H1 (cell line): ENCODE results near the gene USP35. TPM values are rescaled to one million over a fixed set of nuclear protein-coding genes. Genes with fewer than 3 reads are reported as not detected.
"Not testable (repeated sequence)": the region's sequence is repeated elsewhere in the genome, so short reads cannot be mapped to it uniquely, and the experiment has no call there.

ENCODE experiments used
- CTCF ChIA-PET: fragments of 300-600 bp; sonication (Branson Sonifier 250); formaldehyde crosslinking; loops from one replicate; lab custom pipeline; 2021; ENCODE audit not compliant: partially characterized antibody; lab: Charles Lee
- POLR2A ChIA-PET: fragments of 300-600 bp; sonication (Branson Sonifier 250); formaldehyde crosslinking; loops from one replicate; lab custom pipeline; 2021; ENCODE audit warnings: inconsistent platforms; ENCODE audit not compliant: partially characterized antibody; lab: Charles Lee
- DNase-seq, 2 experiments: peaks; one replicate each; pipeline versions ENCODE4 v3.0.0 to v3.0.0-alpha.2; 2010 to 2022; ENCODE audit warnings: low spot score in 2 of 2, low read depth in 1 of 2, mixed read lengths in 1 of 2
- FAIRE-seq: peaks from 2 replicates; lab custom pipeline; 2011; peaks lifted over from hg19 to GRCh38; lab: Jason Lieb, UNC
- H2AFZ ChIP-seq: 2 replicates; pipeline ENCODE4 v1.8.1; 2012; ENCODE audit warnings: low read length, inconsistent platforms
- H2AK5ac ChIP-seq: 2 replicates; pipeline ENCODE4 v1.6.1; 2013; ENCODE audit warnings: low read depth, low read length
- H2BK120ac ChIP-seq: replicated peaks from 2 replicates; pipeline ENCODE3; 2013; ENCODE audit warnings: low read depth, low read length, inconsistent platforms
- H2BK12ac ChIP-seq: 2 replicates; pipeline ENCODE4 v1.6.1; 2013; ENCODE audit warnings: low read depth, low read length
- H2BK15ac ChIP-seq: 2 replicates; pipeline ENCODE4 v1.6.1; 2013; ENCODE audit warnings: low read length
- H2BK20ac ChIP-seq: 2 replicates; pipeline ENCODE4 v1.6.1; 2013; ENCODE audit warnings: low read length
- H2BK5ac ChIP-seq: 2 replicates; pipeline ENCODE4 v1.6.1; 2013; ENCODE audit warnings: low read depth, low read length
- H3K14ac ChIP-seq: 2 replicates; pipeline ENCODE4 v1.6.1; 2013; ENCODE audit warnings: inconsistent platforms; ENCODE audit not compliant: insufficient read length
- H3K18ac ChIP-seq: 2 replicates; pipeline ENCODE4 v1.6.1; 2013; ENCODE audit warnings: low read length; ENCODE audit errors: extremely low read depth
- H3K23ac ChIP-seq: 2 replicates; pipeline ENCODE4 v1.6.1; 2013; ENCODE audit warnings: inconsistent platforms; ENCODE audit not compliant: insufficient read length
- H3K23me2 ChIP-seq: 2 replicates; pipeline ENCODE4 v1.6.1; 2013; ENCODE audit warnings: low read depth, low read length
- H3K27ac ChIP-seq: 2 replicates; pipeline ENCODE4 v1.6.1; 2011; ENCODE audit warnings: low read depth, low read length, inconsistent platforms
- H3K27me3 ChIP-seq, 4 experiments: replicated peaks in 1 of 4; 1 replicate in 1 of 4; 2 replicates in 3 of 4; pipeline versions ENCODE4 v1.6.1 to v1.8.1; 2011 to 2013; ENCODE audit warnings: low read length in 3 of 4, mild to moderate bottlenecking in 3 of 4, inconsistent platforms in 2 of 4, mixed read lengths in 2 of 4, moderate library complexity in 1 of 4; ENCODE audit not compliant: control insufficient read depth in 3 of 4, insufficient read depth in 3 of 4; ENCODE audit errors: extremely low read depth in 1 of 4
- H3K36me3 ChIP-seq, 4 experiments: 2 replicates each; pipeline versions ENCODE4 v1.6.1 to v1.8.1; 2011 to 2013; ENCODE audit warnings: mild to moderate bottlenecking in 4 of 4, low read length in 3 of 4, moderate library complexity in 2 of 4, control low read depth in 1 of 4, inconsistent platforms in 1 of 4; ENCODE audit not compliant: insufficient read depth in 4 of 4, control insufficient read depth in 2 of 4
- H3K4ac ChIP-seq: replicated peaks from 2 replicates; pipeline ENCODE3; 2013; ENCODE audit warnings: low read length, low read depth, mixed read lengths, inconsistent platforms; ENCODE audit not compliant: insufficient read length
- H3K4me1 ChIP-seq, 4 experiments: replicated peaks in 1 of 4; 1 replicate in 1 of 4; 2 replicates in 3 of 4; pipeline versions ENCODE4 v1.6.1 to v1.8.1; 2011 to 2013; ENCODE audit warnings: low read length in 3 of 4, inconsistent platforms in 2 of 4, mixed read lengths in 1 of 4; ENCODE audit not compliant: insufficient read depth in 4 of 4, control insufficient read depth in 3 of 4
- H3K4me2 ChIP-seq, 2 experiments: 2 replicates each; pipeline versions ENCODE4 v1.6.1 to v1.8.1; 2011 to 2013; ENCODE audit warnings: low read depth in 2 of 2, low read length in 2 of 2, control low read depth in 1 of 2, inconsistent platforms in 1 of 2, mild to moderate bottlenecking in 1 of 2; ENCODE audit not compliant: insufficient read depth in 1 of 2
- H3K4me3 ChIP-seq, 4 experiments: fragments of 200-600, 300-600 bp in 1 of 4; sonication (generic), shearing (Covaris generic), sonication (Bioruptor Twin) in 1 of 4; 2 replicates each; pipeline versions ENCODE4 v1.5.1 to v1.8.1; 2011 to 2016; ENCODE audit warnings: low read length in 4 of 4, low read depth in 3 of 4, control low read depth in 2 of 4, inconsistent platforms in 2 of 4, mild to moderate bottlenecking in 2 of 4, mixed read lengths in 1 of 4, moderate library complexity in 1 of 4; ENCODE audit not compliant: insufficient read depth in 2 of 4; ENCODE audit errors: extremely low read depth in 1 of 4
- H3K56ac ChIP-seq: replicated peaks from 2 replicates; pipeline ENCODE3; 2013; ENCODE audit warnings: low read depth, mild to moderate bottlenecking, mixed read lengths, low read length, inconsistent platforms; ENCODE audit not compliant: insufficient read length
- H3K79me1 ChIP-seq: 2 replicates; pipeline ENCODE4 v1.6.1; 2013; ENCODE audit warnings: low read depth, low read length, control low read depth
- H3K79me2 ChIP-seq, 2 experiments: 2 replicates each; pipeline versions ENCODE4 v1.6.1 to v1.8.1; 2012 to 2013; ENCODE audit warnings: low read length in 2 of 2, mild to moderate bottlenecking in 2 of 2, inconsistent platforms in 1 of 2; ENCODE audit not compliant: insufficient read depth in 2 of 2, control insufficient read depth in 1 of 2
- H3K9ac ChIP-seq, 4 experiments: replicated peaks in 1 of 4; 1 replicate in 1 of 4; 2 replicates in 3 of 4; pipeline versions ENCODE4 v1.6.1 to v1.8.1; 2011 to 2013; ENCODE audit warnings: low read depth in 3 of 4, low read length in 3 of 4, control low read depth in 2 of 4, mild to moderate bottlenecking in 2 of 4, moderate library complexity in 2 of 4, inconsistent platforms in 1 of 4; ENCODE audit errors: extremely low read depth in 1 of 4
- H3K9me3 ChIP-seq, 2 experiments: 2 replicates each; pipeline versions ENCODE4 v1.6.1 to v1.8.1; 2012 to 2013; ENCODE audit warnings: mild to moderate bottlenecking in 2 of 2, moderate library complexity in 2 of 2, control low read depth in 1 of 2, inconsistent platforms in 1 of 2, low read depth in 1 of 2, low read length in 1 of 2, mixed read lengths in 1 of 2; ENCODE audit not compliant: insufficient read depth in 2 of 2
- H4K20me1 ChIP-seq, 2 experiments: replicated peaks in 1 of 2; 2 replicates each; pipeline versions ENCODE3 to v1.8.1; 2011 to 2013; ENCODE audit warnings: inconsistent platforms in 2 of 2, low read length in 2 of 2, mild to moderate bottlenecking in 1 of 2; ENCODE audit not compliant: insufficient read depth in 2 of 2, control insufficient read depth in 1 of 2
- H4K5ac ChIP-seq: 2 replicates; pipeline ENCODE4 v1.6.1; 2013; ENCODE audit warnings: low read length, low read depth, mixed read lengths, inconsistent platforms; ENCODE audit not compliant: insufficient read length
- H4K8ac ChIP-seq: 2 replicates; pipeline ENCODE4 v1.8.0; 2013; ENCODE audit warnings: mild to moderate bottlenecking, moderate library complexity, low read length, inconsistent platforms; ENCODE audit not compliant: insufficient read depth; ENCODE audit errors: extremely low read depth
- H4K91ac ChIP-seq: replicated peaks from 2 replicates; pipeline ENCODE3; 2013; ENCODE audit warnings: low read length, mixed read lengths, inconsistent platforms; ENCODE audit not compliant: insufficient read length
- KDM4A ChIP-seq: IDR thresholded peaks from one replicate; pipeline ENCODE4 v1.7.1; 2012; ENCODE audit warnings: low read depth, mild to moderate bottlenecking, moderate library complexity, low read length, inconsistent platforms; ENCODE audit not compliant: severe bottlenecking
- RBBP5 ChIP-seq: IDR thresholded peaks from 2 replicates; pipeline ENCODE4 v1.7.1; 2012; ENCODE audit warnings: low read depth, mild to moderate bottlenecking, inconsistent platforms, low read length, moderate library complexity, borderline replicate concordance
- RNF2 ChIP-seq: fragments of 200-900, 300-1000 bp; sonication (generic); IDR thresholded peaks from 2 replicates; pipeline ENCODE4 v1.7.1; 2016; ENCODE audit warnings: borderline replicate concordance, low read depth, mild to moderate bottlenecking, antibody characterized with exemption, low read length; ENCODE audit not compliant: poor library complexity, severe bottlenecking; ENCODE audit errors: missing control alignments
- SIRT6 ChIP-seq: IDR thresholded peaks from one replicate; pipeline ENCODE4 v1.7.1; 2012; ENCODE audit warnings: low read length, inconsistent platforms
- TCF12 ChIP-seq: IDR thresholded peaks from 2 replicates; pipeline ENCODE4 v1.6.1; 2011; ENCODE audit warnings: low read depth, mild to moderate bottlenecking, low read length
- WGBS, 2 experiments: shearing (Covaris generic) in 1 of 2; methylation state at CpG; one replicate each; pipeline versions ENCODE4 v1.1.6 to v1.1.7; 2013 to 2015; ENCODE audit warnings: low lambda C conversion rate in 2 of 2, mixed read lengths in 2 of 2, inconsistent platforms in 1 of 2, low coverage in 1 of 2, missing lambda C conversion rate in 1 of 2; ENCODE audit not compliant: insufficient replicate concordance in 2 of 2, insufficient coverage in 1 of 2, insufficient read length in 1 of 2; ENCODE audit errors: extremely low coverage in 1 of 2, missing lambda C conversion rate in 1 of 2; 5-methylcytosine and 5-hydroxymethylcytosine counted together
- polyA plus RNA-seq, 7 experiments: library from polyadenylated mRNA; depleted of rRNA in 3 of 7; stranded (reverse) in 5 of 7; unstranded in 2 of 7; fragments of >200 nt in 5 of 7; fragments of 200-250 nt in 2 of 7; gene quantifications; 1 replicate in 5 of 7; 2 replicates in 1 of 7; 4 replicates in 1 of 7; pipeline versions ENCODE4 v1.2.1 to v1.2.3, GENCODE V29; 2011 to 2013; ENCODE audit warnings: missing spikeins in 2 of 7, mixed read lengths in 2 of 7
- total RNA-seq: library from RNA; stranded (reverse); fragmentation: NEBNext Ultra II Directional; extraction: Animal tissue kit (Norgen Biotek cat#: 25700); gene quantifications from 2 replicates; pipeline ENCODE4 v1.2.1, GENCODE V29; 2021

The USP35 gene
- total and polyA plus RNA-seq, 2 of the 8 experiments (the other 6 are each of a cell fraction or from before 2014, with no cell fraction given) = 4.6 to 6.8 TPM

DNA sequence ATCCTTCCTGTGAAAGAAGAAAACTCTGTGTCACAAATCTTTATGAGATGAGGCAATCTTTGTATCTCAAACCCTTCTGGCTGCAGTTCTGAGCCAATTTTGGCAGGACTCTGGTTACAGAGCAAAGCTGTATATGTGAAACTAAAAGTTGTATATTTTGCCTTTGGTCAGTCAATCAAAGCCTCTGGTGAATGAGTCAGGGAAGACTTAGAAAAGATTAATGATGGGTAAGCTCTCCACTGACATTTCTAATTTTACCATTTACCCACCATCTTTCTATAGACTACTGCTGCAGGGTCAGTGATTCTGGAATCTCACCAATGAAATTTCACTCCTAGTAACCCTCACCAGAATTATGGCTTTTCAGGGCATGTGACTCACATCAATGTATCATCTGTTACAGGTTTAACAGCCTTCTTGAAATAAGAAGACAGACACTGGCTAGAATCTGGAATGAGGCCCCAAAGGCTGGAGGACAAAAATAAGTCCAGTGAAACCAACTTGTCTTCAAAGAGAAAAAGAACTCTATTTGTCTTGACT lies 43.3 kb downstream of the USP35 start (continued):
- TF ChIP-seq KDM4A = no peak
- no peak for TF ChIP-seq RNF2
- no peak for TF ChIP-seq RBBP5
- no peak for TF ChIP-seq TCF12
- no peak for TF ChIP-seq SIRT6
- TF ChIP-seq, all 59 proteins: peak for 0

DNA sequence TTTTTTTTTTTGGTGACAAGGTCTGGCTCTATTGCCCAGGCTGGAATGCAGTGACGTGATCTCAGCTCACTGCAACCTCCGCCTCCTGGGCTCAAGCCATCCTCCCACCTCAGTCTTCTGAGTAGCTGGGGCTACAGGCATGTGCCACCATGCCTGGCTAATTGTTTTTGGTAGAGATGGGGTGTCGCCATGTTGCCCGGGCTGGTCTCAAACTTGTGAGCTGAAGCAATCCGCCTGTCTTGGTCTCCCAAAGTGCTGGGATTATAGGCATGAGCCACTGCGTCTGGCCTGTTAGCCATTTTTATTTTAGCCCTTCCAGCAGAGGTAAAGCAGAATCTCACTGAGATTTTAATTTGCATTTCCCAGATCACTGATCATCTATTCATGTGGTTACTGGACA lies 44.3 kb downstream of the USP35 start:
- H3K79me1 ChIP-seq, POLR2A ChIA-PET, H3K23me2 ChIP-seq, H2BK120ac ChIP-seq, H3K18ac ChIP-seq, H3K36me3 ChIP-seq, H4K91ac ChIP-seq, FAIRE-seq, H3K4me3 ChIP-seq, H4K20me1 ChIP-seq, H3K27me3 ChIP-seq, H3K4me1 ChIP-seq, H3K4ac ChIP-seq, H2BK15ac ChIP-seq, H3K4me2 ChIP-seq, H3K14ac ChIP-seq, H3K79me2 ChIP-seq, H3K27ac ChIP-seq, H4K5ac ChIP-seq, H2BK20ac ChIP-seq, H3K9ac ChIP-seq, H2BK5ac ChIP-seq, H4K8ac ChIP-seq, H3K23ac ChIP-seq, H2AK5ac ChIP-seq, H3K56ac ChIP-seq, H2BK12ac ChIP-seq, H3K9me3 ChIP-seq, H2AFZ ChIP-seq: not testable (repeated sequence)
- DNase-seq = peak in 1 of 2 experiments; percentile 28
- CTCF ChIA-PET = interaction anchor here (0.7 to 1.4 kb wide), 3 partner anchors 9 to 196 kb away, joined by 4 to 5 read pairs (median 5); no protein-coding TSS in a partner anchor
- WGBS, 2 experiments = 91% methylated on average over 6 of the region's 6 CpGs; no CpG with 5 or more reads in 1 of the 2 experiments
